ENCODE data around the gene ASB7.

ASB7 gene

DNA sequence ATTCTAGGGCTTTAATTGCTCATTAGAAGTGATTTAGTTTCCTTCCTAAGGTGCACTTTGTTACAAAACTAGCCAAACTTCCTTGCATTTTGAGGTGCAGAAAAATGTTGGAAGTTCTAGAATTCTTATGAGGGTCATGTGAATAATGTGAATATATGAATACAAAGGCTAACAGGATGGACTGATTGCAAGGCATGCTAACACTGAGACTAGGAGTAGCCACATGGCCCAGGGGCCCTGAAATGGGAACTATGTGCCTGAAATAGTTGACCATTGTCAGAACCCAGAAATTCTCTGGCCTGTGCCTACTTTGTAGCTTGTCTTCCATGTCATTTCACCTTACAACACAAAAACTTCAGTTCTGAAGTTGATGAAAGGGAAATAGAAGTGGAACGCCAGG lies 10.8 kb downstream of the ASB7 start:
- TF ChIP-seq, protein P1, sequence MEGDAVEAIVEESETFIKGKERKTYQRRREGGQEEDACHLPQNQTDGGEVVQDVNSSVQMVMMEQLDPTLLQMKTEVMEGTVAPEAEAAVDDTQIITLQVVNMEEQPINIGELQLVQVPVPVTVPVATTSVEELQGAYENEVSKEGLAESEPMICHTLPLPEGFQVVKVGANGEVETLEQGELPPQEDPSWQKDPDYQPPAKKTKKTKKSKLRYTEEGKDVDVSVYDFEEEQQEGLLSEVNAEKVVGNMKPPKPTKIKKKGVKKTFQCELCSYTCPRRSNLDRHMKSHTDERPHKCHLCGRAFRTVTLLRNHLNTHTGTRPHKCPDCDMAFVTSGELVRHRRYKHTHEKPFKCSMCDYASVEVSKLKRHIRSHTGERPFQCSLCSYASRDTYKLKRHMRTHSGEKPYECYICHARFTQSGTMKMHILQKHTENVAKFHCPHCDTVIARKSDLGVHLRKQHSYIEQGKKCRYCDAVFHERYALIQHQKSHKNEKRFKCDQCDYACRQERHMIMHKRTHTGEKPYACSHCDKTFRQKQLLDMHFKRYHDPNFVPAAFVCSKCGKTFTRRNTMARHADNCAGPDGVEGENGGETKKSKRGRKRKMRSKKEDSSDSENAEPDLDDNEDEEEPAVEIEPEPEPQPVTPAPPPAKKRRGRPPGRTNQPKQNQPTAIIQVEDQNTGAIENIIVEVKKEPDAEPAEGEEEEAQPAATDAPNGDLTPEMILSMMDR (IDR thresholded peaks at IDR 0.05; ENCODE audit: low read depth, low read length): no peak
- H3K4me3 ChIP-seq (ENCODE audit: low read depth, low read length): no peak overlapping the region

DNA sequence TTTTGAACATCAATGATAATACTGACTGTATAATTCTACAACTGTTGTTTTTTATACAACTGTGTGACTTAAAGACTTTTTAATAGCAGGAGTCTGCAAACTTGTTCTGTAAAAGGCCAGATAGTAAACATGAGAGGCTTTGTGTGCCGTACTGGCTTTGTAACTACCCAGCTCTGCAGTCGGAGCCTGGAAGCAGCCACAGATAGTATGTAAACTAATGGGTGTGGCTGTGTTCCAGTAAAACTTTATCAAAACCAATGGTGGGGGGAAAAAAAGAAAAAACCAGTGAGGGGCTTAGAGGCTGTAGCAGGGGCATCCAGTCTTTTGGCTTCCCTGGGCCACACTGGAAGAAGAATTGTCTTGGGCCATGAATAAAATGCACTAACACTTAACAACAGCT lies 11.9 kb downstream of the ASB7 start:
- TF ChIP-seq, protein P1 (IDR thresholded peaks at IDR 0.05; ENCODE audit: low read depth, low read length): no peak
- no peak overlapping the region for H3K4me3 ChIP-seq (ENCODE audit: low read depth, low read length)

DNA sequence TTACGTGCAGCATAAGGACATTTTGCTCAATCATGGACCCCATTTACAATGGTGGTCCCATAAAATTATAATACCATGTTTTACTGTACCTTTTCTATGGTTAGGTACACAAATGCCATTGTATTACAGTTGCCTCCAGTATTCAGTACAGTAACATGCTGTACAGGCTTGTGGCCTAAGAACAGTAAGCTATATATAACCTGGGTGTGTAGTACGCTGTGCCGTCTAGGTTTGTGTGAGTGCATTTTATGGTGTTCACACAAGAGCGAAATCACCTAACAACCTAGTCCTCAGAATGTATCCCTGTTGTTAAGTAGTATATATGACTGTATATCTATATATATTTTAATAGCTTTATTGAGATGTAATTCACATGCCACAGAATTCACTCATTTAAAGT lies 12.5 kb downstream of the ASB7 start:
- TF ChIP-seq, protein P1 (IDR thresholded peaks at IDR 0.05; ENCODE audit: low read depth, low read length): no peak
- no peak overlapping the region for H3K4me3 ChIP-seq (ENCODE audit: low read depth, low read length)

DNA sequence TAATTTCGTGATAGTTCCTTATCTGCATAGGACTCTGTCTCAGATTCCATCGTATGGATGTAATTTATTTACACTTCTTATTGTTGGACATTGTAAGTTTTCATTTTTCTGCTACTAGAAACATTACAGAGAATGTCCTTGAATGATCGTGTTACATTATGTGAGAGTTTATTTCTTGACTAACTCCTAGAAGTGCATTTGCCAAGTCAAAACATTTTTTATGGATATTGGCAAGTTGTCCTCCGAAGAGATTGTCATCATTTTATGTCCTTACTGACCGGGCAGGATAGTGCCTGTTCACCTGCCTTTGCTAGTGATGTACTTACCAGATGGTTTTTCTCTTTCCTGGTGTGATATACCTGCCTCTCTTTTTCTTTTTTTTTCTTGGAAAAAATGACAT lies 13.4 kb downstream of the ASB7 start:
- TF ChIP-seq, protein P1 (IDR thresholded peaks at IDR 0.05; ENCODE audit: low read depth, low read length): no peak
- no peak overlapping the region for H3K4me3 ChIP-seq (ENCODE audit: low read depth, low read length)

DNA sequence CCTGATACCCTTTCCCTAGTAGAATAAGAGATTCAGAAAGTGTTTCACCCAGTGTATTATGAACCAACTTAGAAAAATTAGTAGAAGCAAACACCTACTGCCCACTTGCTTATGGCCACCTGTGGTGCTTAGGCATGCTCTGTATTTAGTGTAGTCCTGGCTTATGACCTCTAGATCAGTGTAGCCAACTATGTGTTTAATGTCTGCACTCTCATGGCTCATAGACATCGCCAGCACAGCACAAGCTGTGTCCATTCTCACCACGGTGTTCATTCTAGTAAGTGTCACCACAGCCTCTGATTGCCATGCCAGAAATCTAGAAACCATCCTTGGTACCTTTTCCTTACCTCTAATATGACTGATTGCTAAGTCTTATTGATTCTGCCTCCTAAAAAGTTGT lies 14.3 kb downstream of the ASB7 start:
- H3K4me3 ChIP-seq (ENCODE audit: low read depth, low read length): no peak overlapping the region
- TF ChIP-seq, protein P1 (IDR thresholded peaks at IDR 0.05; ENCODE audit: low read depth, low read length): no peak

DNA sequence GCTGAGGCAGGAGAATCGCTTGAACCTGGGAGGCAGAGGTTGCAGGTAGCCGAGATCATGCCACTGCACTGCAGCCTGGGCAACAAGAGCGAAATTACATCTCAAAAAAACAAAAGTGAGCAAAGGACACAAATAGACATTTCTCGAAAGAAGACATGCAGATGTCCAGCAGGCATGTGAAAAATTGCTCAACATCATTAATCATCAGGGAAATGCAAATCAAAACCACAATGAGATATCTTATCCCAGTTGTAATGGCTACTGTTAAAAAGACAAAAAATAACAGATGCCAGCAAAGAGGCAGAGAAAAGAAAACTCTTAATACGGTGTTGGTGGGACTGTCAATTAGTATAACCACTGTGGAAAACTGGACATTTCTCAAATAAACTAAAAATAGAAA lies 20.9 kb downstream of the ASB7 start:
- TF ChIP-seq, protein P1 (IDR thresholded peaks at IDR 0.05; ENCODE audit: low read depth, low read length): no peak
- no peak overlapping the region for H3K4me3 ChIP-seq (ENCODE audit: low read depth, low read length)

DNA sequence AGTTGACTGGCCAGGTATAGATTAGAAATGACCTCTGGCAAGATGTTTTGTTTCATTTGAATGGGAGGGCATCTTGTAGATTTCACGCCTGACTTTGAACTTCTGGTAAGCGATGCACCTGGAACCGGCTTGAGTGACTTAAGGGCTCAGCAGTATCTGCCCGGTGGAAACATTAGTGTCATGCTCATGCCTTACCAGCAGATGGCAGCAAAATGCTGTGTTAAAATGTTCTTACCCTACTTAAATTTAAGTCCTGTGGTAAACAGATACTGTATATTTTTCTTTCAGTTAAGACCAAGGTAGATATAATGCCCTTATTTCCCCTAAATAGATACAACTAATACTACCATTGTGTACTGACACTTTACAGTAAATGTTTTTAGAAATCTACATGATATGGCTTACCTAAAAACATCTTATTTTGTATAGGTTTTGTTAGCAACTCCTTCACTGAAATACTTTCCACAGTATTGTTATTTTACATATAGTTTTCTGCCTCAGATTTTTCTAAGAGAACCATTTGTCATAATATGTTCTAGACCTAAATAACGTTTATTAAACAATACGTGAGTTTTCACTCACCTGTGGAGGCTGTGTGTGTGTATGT lies 25.5 kb downstream of the ASB7 start:
- TF ChIP-seq, protein P1 (IDR thresholded peaks at IDR 0.05; ENCODE audit: low read depth, low read length): peak; percentile 56
- H3K4me3 ChIP-seq (ENCODE audit: low read depth, low read length): no peak overlapping the region

All from WI38 (cell line).